Prostate gland (tissue), 2 donors: ENCODE measurements around the gene ZNF22.

ENCODE experiments used
- POLR2A ChIP-seq: fragments of 450-650 bp; IDR thresholded peaks from one replicate; pipeline ENCODE4 v1.6.1; 2016; ENCODE audit warnings: antibody characterized with exemption, mild to moderate bottlenecking
- POLR2AphosphoS5 ChIP-seq: sonication (generic); formaldehyde crosslinking; IDR thresholded peaks from one replicate; pipeline ENCODE4 v1.6.1; 2017; ENCODE audit warnings: antibody characterized with exemption
- TF ChIP-seq, protein P1 (sequence below), 4 experiments: fragments of 200-600 bp in 2 of 4; fragments of 450-650 bp in 2 of 4; sonication (generic) in 2 of 4; IDR thresholded peaks; 1 replicate in 3 of 4; 2 replicates in 1 of 4; pipeline ENCODE4 v1.5.1; 2016 to 2019; ENCODE audit warnings: antibody characterized with exemption in 4 of 4, mild to moderate bottlenecking in 2 of 4, moderate library complexity in 2 of 4

DNA sequence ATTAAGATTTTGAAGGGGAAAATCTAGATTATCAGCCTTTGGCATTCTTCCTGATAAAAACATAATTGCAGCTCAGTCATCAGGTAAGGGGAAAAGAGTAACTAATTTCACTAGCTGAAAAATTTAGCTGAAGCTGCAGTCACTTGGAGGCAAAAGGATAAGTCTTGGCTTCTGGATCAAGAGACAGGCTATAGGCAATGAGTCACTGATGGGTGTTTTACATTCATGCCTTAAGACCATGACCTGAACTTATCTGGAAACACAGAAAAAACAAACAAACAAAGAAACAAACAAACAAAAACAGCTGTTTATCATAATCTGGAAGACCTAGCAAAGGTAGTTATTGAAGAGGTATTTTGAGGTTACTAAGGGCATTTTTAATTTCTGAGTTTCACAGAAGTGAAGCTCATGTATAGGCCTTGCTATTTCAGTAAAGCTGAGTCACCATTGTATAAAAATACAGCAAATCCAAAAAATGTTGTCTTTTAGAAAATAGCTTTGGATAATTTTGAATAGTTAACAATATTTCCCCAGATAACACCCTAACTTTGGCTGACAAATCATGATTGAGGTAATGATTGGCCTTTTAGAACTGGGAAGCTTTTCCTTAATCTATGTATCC is 40.3 kb downstream of the ZNF22 start:
- TF ChIP-seq, protein P1, sequence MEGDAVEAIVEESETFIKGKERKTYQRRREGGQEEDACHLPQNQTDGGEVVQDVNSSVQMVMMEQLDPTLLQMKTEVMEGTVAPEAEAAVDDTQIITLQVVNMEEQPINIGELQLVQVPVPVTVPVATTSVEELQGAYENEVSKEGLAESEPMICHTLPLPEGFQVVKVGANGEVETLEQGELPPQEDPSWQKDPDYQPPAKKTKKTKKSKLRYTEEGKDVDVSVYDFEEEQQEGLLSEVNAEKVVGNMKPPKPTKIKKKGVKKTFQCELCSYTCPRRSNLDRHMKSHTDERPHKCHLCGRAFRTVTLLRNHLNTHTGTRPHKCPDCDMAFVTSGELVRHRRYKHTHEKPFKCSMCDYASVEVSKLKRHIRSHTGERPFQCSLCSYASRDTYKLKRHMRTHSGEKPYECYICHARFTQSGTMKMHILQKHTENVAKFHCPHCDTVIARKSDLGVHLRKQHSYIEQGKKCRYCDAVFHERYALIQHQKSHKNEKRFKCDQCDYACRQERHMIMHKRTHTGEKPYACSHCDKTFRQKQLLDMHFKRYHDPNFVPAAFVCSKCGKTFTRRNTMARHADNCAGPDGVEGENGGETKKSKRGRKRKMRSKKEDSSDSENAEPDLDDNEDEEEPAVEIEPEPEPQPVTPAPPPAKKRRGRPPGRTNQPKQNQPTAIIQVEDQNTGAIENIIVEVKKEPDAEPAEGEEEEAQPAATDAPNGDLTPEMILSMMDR (IDR thresholded peaks at IDR 0.05), result no peak
- TF ChIP-seq POLR2AphosphoS5, result no peak
- TF ChIP-seq POLR2A, result no peak
